Left ventricle myocardium superior (tissue), 1 donor: Measurements from ENCODE around the gene TLR9. TPM values are rescaled to one million over a fixed set of nuclear protein-coding genes. Genes with fewer than 3 reads are reported as not detected.
A peak's percentile ranks its signal among the peaks of the same experiment; 100 is the strongest.
"Not testable (repeated sequence)": the region's sequence is repeated elsewhere in the genome, so short reads cannot be mapped to it uniquely, and the experiment has no call there.

Source experiments
- ATAC-seq: fragments of 200-7000 bp; cut with Tn5 transposase; one replicate; pipeline ENCODE4 v1.9.1; 2020; ENCODE audit warnings: mild to moderate bottlenecking, moderate library complexity
- DNase-seq: peaks from one replicate; pipeline ENCODE4 v3.0.0-alpha.2; 2020
- intact Hi-C: fragments of 100-400 bp; cut with micrococcal nuclease; formaldehyde crosslinking; loops from one replicate; pipeline ENCODE4 v1.11.0; 2022
- long read RNA-seq: library from polyadenylated mRNA; unstranded; transcript quantifications from one replicate; pipeline ENCODE4 v2.0.0, GENCODE V29; 2021
- total RNA-seq: library from RNA; stranded (reverse); fragmentation: NEBNext Ultra II Directional; extraction: Animal tissue kit (Norgen Biotek cat#: 25700); gene quantifications from one replicate; pipeline ENCODE4 v1.2.1, GENCODE V29; 2021
- donor health status: DM: no; HTN: yes; CAD: no; lungs with severe emphysema.

The TLR9 gene, protein sequence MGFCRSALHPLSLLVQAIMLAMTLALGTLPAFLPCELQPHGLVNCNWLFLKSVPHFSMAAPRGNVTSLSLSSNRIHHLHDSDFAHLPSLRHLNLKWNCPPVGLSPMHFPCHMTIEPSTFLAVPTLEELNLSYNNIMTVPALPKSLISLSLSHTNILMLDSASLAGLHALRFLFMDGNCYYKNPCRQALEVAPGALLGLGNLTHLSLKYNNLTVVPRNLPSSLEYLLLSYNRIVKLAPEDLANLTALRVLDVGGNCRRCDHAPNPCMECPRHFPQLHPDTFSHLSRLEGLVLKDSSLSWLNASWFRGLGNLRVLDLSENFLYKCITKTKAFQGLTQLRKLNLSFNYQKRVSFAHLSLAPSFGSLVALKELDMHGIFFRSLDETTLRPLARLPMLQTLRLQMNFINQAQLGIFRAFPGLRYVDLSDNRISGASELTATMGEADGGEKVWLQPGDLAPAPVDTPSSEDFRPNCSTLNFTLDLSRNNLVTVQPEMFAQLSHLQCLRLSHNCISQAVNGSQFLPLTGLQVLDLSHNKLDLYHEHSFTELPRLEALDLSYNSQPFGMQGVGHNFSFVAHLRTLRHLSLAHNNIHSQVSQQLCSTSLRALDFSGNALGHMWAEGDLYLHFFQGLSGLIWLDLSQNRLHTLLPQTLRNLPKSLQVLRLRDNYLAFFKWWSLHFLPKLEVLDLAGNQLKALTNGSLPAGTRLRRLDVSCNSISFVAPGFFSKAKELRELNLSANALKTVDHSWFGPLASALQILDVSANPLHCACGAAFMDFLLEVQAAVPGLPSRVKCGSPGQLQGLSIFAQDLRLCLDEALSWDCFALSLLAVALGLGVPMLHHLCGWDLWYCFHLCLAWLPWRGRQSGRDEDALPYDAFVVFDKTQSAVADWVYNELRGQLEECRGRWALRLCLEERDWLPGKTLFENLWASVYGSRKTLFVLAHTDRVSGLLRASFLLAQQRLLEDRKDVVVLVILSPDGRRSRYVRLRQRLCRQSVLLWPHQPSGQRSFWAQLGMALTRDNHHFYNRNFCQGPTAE
- total RNA-seq: 0.17 TPM
- long read RNA-seq: 0 reads

DNA sequence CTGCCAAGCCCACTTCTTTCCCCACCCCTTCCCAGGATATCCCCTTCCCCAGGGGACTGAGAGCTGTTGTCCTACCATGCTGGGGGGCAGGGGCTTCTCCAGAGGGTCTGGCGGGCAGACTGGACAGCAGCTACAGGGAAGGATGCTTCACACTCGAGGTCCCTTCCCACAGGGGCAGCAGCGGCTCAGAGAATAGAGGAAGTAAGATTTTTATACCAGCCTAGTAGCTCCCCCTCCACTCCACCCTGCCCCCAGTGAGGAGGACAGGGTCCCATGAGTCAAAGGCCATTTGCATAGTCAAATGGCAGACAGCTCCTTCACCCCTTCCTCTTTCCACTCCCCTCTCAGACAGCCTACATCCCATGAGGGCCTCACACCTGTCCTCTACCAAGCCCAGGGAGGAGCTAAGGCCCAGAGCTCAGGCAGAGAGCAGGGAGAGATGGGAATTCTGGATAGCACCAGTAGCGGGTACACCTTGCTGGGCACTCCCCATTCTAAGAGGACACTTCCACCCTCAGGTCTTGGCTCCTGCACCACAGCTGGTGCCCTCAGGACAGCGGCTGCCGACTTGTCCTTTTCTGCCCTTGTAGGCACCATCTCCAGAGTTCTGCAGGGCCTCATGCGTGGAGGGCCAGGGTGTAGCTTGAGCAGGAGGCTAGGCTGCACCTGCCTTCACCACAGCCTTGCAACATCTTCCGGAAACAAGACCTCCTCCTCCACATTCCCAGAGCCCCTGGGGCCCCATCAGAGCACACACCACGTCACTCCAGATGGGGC is at the start of gene TLR9:
TSS of gene TLR9 (minus strand) at position 194 of the 777 bp plus-strand sequence. CDS start at position 78, 116 bp downstream.
- DNase-seq (no peak), ATAC-seq (no peak)
- intact Hi-C loops: no loop called here

DNA sequence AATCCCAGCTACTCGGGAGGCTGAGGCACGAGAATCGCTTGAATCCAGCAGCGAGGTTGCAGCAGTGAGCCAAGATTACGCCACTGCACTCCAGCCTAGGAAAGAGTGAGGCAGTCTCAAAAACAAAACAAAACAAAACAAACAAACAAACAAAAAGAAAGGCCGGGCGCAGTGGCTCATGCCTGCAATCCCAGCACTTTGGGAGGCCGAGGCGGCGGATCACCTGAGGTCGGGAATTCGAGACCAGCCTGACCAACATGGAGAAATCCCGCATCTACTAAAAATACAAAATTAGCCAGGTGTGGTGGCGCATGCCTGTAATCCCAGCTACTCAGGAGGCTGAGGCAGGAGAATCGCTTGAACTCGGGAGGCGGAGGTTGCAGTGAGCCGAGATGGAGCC is 49.3 kb upstream of the TLR9 start:
- intact Hi-C loops, ATAC-seq, DNase-seq: not testable (repeated sequence)

DNA sequence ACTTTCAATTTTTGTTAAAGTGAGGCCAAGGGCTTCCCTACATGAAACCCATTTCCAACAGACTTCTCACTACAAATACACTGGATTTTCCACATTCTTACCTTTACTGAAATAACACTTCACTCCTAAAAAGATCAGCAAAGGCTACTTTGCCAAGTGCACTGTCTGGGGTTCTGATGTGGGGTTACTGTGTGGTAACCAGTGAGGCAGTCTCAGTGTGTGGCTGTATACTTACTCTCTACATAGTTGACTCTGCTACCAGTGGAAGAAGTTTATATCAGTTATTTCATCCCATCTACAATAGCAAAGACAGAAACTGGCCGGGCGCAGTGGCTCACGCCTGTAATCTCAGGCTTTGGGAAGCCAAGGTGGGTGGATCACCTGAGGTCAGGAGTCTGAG is 47.4 kb upstream of the TLR9 start:
- intact Hi-C loops: no loop called here
- no peak for ATAC-seq
- no peak for DNase-seq

DNA sequence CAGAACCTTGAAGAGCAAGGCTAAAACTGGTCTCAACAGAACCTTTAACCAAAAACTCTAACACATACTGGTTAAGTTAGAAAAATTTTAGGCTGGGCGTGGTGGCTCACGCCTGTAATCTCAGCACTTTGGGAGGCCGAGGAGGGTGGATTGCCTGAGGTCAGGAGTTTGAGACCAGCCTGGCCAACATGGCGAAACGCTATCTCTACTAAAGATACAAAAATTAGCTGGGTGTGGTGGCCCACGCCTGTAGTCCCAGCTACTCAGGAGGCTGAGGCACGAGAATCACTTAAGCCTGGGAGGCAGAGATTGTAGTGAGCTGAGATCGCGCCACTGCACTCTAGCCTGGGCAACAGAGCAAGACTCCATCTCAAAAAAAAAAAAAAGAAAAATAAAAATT is 46.7 kb upstream of the TLR9 start:
- DNase-seq, ATAC-seq, intact Hi-C loops: not testable (repeated sequence)

- ATAC-seq (peak; percentile 25), DNase-seq (no peak)
- intact Hi-C loops: no loop called here
Measured at GRCh38 chr3:52270252-52270754, 44.9 kb upstream of the TLR9 start.

DNA sequence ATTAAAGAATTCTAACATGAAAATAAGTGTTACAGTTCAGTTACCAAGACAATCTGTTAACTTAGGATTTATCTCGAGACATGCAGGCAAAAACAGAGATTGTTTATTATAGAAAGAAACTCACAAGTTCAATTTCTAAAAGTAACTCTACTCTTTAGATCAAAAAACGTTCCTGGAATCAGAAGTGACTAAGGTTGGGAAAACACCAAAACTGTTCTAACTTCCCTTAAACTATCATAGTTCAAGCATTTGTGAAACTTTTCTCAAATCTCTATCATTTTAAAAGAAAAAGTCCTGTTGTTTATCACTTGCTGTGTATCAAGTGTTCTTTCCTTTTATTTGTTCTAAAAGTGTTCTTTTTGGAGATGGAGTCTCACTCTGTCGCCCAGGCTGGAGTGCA is 44.3 kb upstream of the TLR9 start:
- no peak for DNase-seq
- intact Hi-C loops: no loop called here
- no peak for ATAC-seq

DNA sequence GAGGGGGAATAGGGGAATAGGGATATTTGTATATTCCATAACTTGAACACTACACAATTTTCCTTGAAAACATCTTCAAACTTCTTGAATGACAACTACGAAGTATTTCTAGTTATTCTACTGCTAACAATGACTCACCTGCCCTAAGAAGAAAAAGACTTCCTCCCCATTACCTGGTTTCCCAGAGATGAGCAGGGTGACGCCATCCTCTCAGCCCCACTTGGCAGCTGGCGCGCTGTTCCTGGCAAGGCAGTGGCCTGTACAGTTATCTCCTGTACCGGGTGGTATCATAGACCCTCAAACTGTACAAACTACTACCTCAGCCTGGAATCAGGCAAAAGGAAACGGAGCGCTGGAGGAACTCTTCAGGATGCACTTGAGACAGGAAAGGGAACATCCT is 42.6 kb upstream of the TLR9 start:
- intact Hi-C loops: no loop called here
- DNase-seq: no peak
- ATAC-seq: peak; percentile 14

DNA sequence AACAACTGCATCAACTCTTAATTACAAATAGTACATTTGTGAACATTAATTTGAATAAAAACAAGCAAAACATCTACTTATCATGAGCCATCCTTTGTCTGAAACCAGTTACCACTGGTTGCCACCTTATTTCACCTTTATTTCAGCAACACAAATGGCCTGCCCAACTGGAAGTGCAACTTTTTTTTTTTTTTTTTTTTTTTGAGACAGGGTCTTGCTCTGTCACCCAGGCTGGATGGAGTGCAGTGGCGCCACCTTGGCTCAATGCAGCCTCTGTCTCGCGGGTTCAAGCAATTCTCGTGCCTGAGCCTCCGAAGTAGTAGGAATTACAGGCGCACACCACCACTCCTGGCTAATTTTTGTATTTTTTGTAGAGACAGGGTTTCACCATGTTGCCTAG is 39.9 kb upstream of the TLR9 start:
- intact Hi-C loops: no loop called here
- no peak for DNase-seq
- no peak for ATAC-seq

- ATAC-seq (no peak), DNase-seq (no peak)
- intact Hi-C loops: no loop called here
Measured at GRCh38 chr3:52262447-52262846, 37.0 kb upstream of the TLR9 start.

GRCh38 chr3:52259448-52259847 is 34.0 kb upstream of the TLR9 start:
- DNase-seq: no peak
- no peak for ATAC-seq
- intact Hi-C loops: no loop called here

GRCh38 chr3:52259035-52259434 is 33.6 kb upstream of the TLR9 start:
- ATAC-seq: no peak
- intact Hi-C loops: no loop called here

GRCh38 chr3:52257911-52258310 is 32.5 kb upstream of the TLR9 start:
- no peak for ATAC-seq
- DNase-seq: no peak
- intact Hi-C loops: no loop called here

More at GRCh38 chr3:52259035-52259434, 33.6 kb upstream of the TLR9 start:
- DNase-seq: no peak

DNA sequence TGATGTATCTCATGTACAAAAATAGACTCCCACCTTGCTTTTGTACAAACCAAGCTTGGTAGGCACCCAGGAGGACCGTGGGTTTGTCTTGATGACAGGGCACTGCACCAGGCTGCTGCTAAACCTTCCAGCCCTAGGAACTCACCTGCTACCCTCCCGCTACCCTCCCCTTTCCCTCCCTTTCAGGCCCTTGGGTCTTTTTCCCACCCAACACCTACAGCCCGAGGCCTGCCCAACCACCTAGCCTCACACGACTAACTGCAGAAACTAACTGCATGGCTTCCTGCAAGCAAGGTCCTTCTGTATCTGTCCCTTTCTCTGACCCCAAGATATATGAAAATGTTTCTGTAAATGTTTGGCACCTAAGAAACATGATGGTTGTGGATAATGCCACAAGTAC is 31.2 kb upstream of the TLR9 start:
- ATAC-seq (no peak), DNase-seq (no peak)
- intact Hi-C loops: no loop called here

GRCh38 chr3:52256159-52256558 is 30.7 kb upstream of the TLR9 start:
- DNase-seq (no peak), ATAC-seq (no peak)
- intact Hi-C loops: no loop called here

- ATAC-seq (no peak), DNase-seq (no peak)
- intact Hi-C loops: no loop called here
Measured at GRCh38 chr3:52254608-52255007, 29.2 kb upstream of the TLR9 start.

DNA sequence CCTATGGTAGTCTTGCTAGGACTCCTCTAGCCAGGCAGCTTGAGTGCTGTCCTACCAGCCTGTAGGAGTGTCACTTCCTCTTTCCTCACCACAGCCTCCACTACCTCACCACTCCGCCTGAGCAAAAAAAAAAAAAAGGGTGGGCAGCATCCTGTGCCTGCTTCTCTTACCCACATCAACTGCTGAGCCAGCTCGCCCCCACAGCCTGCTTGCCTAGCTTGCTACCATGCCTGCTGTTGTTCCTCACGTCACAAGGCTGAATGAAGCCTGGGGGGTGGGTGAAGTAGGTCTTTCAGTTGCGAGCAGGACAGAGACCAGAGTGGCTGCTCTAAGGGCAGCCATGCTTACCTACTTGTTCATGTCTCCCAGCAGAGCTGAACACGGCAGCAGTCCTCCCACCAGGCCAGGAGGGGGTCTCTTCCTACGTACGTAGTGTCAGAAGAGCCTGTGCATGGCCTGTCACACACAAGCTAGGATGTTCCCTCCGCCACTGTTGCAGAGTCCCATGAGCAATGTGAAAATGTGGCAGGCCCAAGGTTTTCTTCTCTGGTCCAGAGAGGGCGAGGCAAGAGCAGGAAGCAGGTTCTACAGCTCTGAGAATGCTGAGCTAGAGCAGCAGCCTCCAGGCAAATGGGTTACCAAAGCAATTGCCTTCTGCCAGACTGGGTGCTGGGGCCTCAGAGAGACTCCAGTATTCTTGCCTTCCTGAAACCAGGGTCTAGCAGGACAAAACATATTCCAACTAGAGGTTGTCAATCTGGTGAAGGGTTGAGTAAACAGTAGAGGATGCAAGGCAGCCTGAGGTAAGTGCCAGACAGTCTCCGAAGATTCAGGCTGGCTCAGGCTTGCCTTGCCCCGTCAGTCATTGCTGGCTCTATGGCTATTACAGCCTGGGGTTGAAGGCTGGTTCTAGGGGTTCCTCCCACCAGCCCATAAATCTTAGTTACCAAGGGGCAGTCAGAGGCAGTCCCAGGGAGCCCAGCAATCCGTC is 28.2 kb upstream of the TLR9 start:
- intact Hi-C loops: no loop called here
- DNase-seq (peak; percentile 59), ATAC-seq (peak; percentile 54)

GRCh38 chr3:52250122-52250521 is 24.7 kb upstream of the TLR9 start:
- intact Hi-C loops: no loop called here
- DNase-seq (no peak), ATAC-seq (no peak)

- intact Hi-C loops: no loop called here
- no peak for DNase-seq
- no peak for ATAC-seq
Measured at GRCh38 chr3:52249683-52250082, 24.2 kb upstream of the TLR9 start.
